H1 (cell line): Measurements from ENCODE around the gene RP9. TPM values are rescaled to one million over a fixed set of nuclear protein-coding genes. Genes with fewer than 3 reads are reported as not detected.

ENCODE experiments used
- TBP ChIP-seq: IDR thresholded peaks from 2 replicates; pipeline ENCODE4 v1.6.1; 2011; ENCODE audit warnings: low read depth, low read length, improper control_type of control experiment
- polyA plus RNA-seq, 7 experiments: library from polyadenylated mRNA; depleted of rRNA in 3 of 7; stranded (reverse) in 5 of 7; unstranded in 2 of 7; fragments of >200 nt in 5 of 7; fragments of 200-250 nt in 2 of 7; gene quantifications; 1 replicate in 5 of 7; 2 replicates in 1 of 7; 4 replicates in 1 of 7; pipeline versions ENCODE4 v1.2.1 to v1.2.3, GENCODE V29; 2011 to 2013; ENCODE audit warnings: missing spikeins in 2 of 7, mixed read lengths in 2 of 7
- total RNA-seq: library from RNA; stranded (reverse); fragmentation: NEBNext Ultra II Directional; extraction: Animal tissue kit (Norgen Biotek cat#: 25700); gene quantifications from 2 replicates; pipeline ENCODE4 v1.2.1, GENCODE V29; 2021

The RP9 gene
- total and polyA plus RNA-seq, 2 of the 8 experiments (the other 6 are each of a cell fraction or from before 2014, with no cell fraction given), result 11.0 to 12.4 TPM

DNA sequence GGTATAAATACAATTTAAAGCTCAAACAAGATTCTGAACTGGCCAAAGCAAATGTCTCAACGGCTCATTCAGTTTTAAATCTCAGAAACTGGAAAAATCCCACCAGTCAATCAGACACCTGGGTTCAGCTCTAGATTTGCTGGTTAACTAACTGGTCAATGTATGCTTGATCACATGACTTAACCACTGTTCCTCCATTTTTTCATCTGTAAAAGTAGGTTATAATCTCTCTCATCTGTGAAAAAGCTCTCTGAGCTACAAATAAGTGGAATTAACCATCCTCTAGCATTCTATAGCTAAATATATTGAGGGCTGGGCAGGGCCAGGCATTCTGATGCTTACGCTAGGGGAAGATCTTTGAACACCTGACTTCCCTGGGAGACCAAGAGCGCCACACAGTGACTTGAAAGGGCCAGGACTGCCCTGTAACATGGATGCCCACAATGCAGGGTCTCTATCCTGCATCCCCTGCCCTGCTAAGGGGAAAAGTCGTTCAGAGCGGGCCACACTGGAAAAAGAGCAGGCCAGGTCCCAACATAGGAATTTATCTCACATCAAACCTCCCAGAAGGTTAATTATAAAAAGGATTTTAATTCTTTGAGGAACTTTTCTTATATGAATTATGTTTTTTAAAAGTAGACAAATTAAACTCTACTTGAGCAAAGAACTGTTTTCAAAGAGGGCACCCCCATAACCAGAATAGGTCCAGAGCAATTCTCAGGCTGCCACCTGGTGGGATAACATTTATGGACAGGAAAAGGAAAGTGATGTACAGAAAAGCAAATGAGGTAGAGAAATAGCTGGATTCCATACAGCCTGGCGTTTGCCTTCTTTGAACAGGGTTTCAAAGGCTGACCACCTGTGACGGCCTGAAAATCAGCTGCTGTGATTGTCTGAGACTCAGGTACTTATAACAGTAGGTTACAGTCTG, 1.8 kb downstream of the RP9 start (continued):
- TF ChIP-seq TBP, result 0 out of 2 replicates have a peak, but pooled peaks have one; percentile 16
